ENCODE measurements around the gene TRIM62. TPM values are rescaled to one million over a fixed set of nuclear protein-coding genes. Genes with fewer than 3 reads are reported as not detected.

TRIM62 gene
- total RNA-seq, 1 donor from 2014 or later, result 1.4 TPM

GRCh38 chr1:33161061-33161681 lies 20.7 kb downstream of the TRIM62 start:
- Mint-ChIP-seq H3K36me3 (peaks cover 13% of the 10 kb centered on the region), H3K27ac (peak overlapping the region; percentile 28), H3K4me1 (peaks cover 57% of the 10 kb centered on the region), H3K9me3 (peaks cover 4% of the 10 kb centered on the region), H3K4me3 (peak overlapping the region; percentile 39), H3K27me3 (ENCODE audit: insufficient read depth, low read depth) (peaks cover 14% of the 10 kb centered on the region)
- Histone ChIP-seq H3K36me3 (no peaks in the 10 kb centered on the region), H3K9ac (no peak overlapping the region), H2AFZ (replicated peaks) (no peak overlapping the region), H3K27me3 (peaks cover 3% of the 10 kb centered on the region), H3K79me2 (ENCODE audit: low read depth) (no peaks in the 10 kb centered on the region), H3K27ac (no peak overlapping the region), H4K20me1 (ENCODE audit: low read depth) (no peaks in the 10 kb centered on the region), H3K4me2 (peak overlapping the region; percentile 20), H3K9me3 (ENCODE audit: low read depth) (no peaks in the 10 kb centered on the region), H3K4me1 (peaks cover 30% of the 10 kb centered on the region), H3F3A (ENCODE audit: low read depth) (peaks cover 25% of the 10 kb centered on the region), H3K4me3 (no peak overlapping the region)
- peak; percentile 78 for DNase-seq (ENCODE audit: low spot score)
- TF ChIP-seq EZH2 (IDR thresholded peaks at IDR 0.05) (no peak), EZH2phosphoT487 (IDR thresholded peaks at IDR 0.05) (no peak)
- TF ChIP-seq, protein P1, sequence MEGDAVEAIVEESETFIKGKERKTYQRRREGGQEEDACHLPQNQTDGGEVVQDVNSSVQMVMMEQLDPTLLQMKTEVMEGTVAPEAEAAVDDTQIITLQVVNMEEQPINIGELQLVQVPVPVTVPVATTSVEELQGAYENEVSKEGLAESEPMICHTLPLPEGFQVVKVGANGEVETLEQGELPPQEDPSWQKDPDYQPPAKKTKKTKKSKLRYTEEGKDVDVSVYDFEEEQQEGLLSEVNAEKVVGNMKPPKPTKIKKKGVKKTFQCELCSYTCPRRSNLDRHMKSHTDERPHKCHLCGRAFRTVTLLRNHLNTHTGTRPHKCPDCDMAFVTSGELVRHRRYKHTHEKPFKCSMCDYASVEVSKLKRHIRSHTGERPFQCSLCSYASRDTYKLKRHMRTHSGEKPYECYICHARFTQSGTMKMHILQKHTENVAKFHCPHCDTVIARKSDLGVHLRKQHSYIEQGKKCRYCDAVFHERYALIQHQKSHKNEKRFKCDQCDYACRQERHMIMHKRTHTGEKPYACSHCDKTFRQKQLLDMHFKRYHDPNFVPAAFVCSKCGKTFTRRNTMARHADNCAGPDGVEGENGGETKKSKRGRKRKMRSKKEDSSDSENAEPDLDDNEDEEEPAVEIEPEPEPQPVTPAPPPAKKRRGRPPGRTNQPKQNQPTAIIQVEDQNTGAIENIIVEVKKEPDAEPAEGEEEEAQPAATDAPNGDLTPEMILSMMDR (IDR thresholded peaks at IDR 0.05), result no peak

- H2AFZ ChIP-seq (replicated peaks), result no peak overlapping the region
- TF ChIP-seq, protein P1 (IDR thresholded peaks at IDR 0.05), result no peak
- no peak for TF ChIP-seq EZH2 (IDR thresholded peaks at IDR 0.05)
- TF ChIP-seq EZH2phosphoT487 (IDR thresholded peaks at IDR 0.05), result no peak
- no peaks in the 10 kb centered on the region for H3K79me2 ChIP-seq (ENCODE audit: low read depth)
- H3K4me1 ChIP-seq, result peaks cover 30% of the 10 kb centered on the region
- H3K27ac Mint-ChIP-seq, result peak overlapping the region; percentile 42
- no peaks in the 10 kb centered on the region for H4K20me1 ChIP-seq (ENCODE audit: low read depth)
- no peaks in the 10 kb centered on the region for H3K27me3 ChIP-seq
- no peak overlapping the region for H3K27ac ChIP-seq
- DNase-seq (ENCODE audit: low spot score), result no peak
- peaks cover 25% of the 10 kb centered on the region for H3F3A ChIP-seq (ENCODE audit: low read depth)
- peak overlapping the region; percentile 33 for H3K4me3 Mint-ChIP-seq
- no peaks in the 10 kb centered on the region for H3K9me3 ChIP-seq (ENCODE audit: low read depth)
- no peaks in the 10 kb centered on the region for H3K36me3 ChIP-seq
- H3K36me3 Mint-ChIP-seq, result peaks cover 18% of the 10 kb centered on the region
- no peak overlapping the region for H3K9ac ChIP-seq
- no peak overlapping the region for H3K4me3 ChIP-seq
- H3K4me1 Mint-ChIP-seq, result peaks cover 66% of the 10 kb centered on the region
- H3K4me2 ChIP-seq, result no peak overlapping the region
- H3K27me3 Mint-ChIP-seq (ENCODE audit: insufficient read depth, low read depth), result peaks cover 14% of the 10 kb centered on the region
- no peaks in the 10 kb centered on the region for H3K9me3 Mint-ChIP-seq
Observed at GRCh38 chr1:33159577-33159976, 22.3 kb downstream of the TRIM62 start.

DNA sequence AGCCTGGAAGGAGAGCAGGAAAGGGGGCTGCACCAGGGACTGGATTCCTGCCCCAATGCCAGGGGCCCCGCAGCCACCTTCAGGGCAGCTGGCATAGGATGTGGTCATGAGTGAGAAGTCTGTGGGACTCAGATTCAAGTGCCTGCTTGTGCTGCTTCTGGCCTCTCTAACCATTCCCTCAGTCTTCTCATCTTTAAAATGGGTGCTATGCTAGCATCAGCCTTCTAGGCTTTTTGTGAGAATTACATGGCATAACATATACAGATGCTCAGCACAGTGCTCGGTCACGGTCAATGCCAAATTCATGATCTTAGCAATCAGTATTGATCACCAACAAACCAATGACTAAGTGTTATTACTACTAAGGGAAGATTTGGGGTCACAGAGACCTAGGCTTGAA lies 23.5 kb downstream of the TRIM62 start:
- H3K27ac ChIP-seq, result no peak overlapping the region
- H3K79me2 ChIP-seq (ENCODE audit: low read depth), result no peaks in the 10 kb centered on the region
- Mint-ChIP-seq H3K36me3 (peaks cover 19% of the 10 kb centered on the region), H3K27me3 (ENCODE audit: insufficient read depth, low read depth) (peaks cover 14% of the 10 kb centered on the region), H3K4me1 (peaks cover 59% of the 10 kb centered on the region), H3K9me3 (no peaks in the 10 kb centered on the region), H3K27ac (no peak overlapping the region), H3K4me3 (no peak overlapping the region)
- H3K4me2 ChIP-seq, result no peak overlapping the region
- H3K4me1 ChIP-seq, result peaks cover 24% of the 10 kb centered on the region
- no peak overlapping the region for H3K4me3 ChIP-seq
- H3K27me3 ChIP-seq, result no peaks in the 10 kb centered on the region
- TF ChIP-seq, protein P1 (IDR thresholded peaks at IDR 0.05), result no peak
- TF ChIP-seq EZH2phosphoT487 (IDR thresholded peaks at IDR 0.05) (no peak), EZH2 (IDR thresholded peaks at IDR 0.05) (no peak)
- no peaks in the 10 kb centered on the region for H4K20me1 ChIP-seq (ENCODE audit: low read depth)
- H3F3A ChIP-seq (ENCODE audit: low read depth), result peaks cover 30% of the 10 kb centered on the region
- no peak for DNase-seq (ENCODE audit: low spot score)
- no peaks in the 10 kb centered on the region for H3K36me3 ChIP-seq
- no peaks in the 10 kb centered on the region for H3K9me3 ChIP-seq (ENCODE audit: low read depth)
- H2AFZ ChIP-seq (replicated peaks), result no peak overlapping the region
- no peak overlapping the region for H3K9ac ChIP-seq
